Lower lobe of right lung (tissue), 2 donors: ENCODE measurements around the gene A2ML1. TPM values are rescaled to one million over a fixed set of nuclear protein-coding genes. Genes with fewer than 3 reads are reported as not detected.
"Not testable (repeated sequence)": the region's sequence is repeated elsewhere in the genome, so short reads cannot be mapped to it uniquely, and the experiment has no call there.

Experiments
- ATAC-seq, 2 donors: fragments of 200-7000 bp; cut with Tn5 transposase; one replicate each; pipeline ENCODE4 v1.9.1; 2020 to 2022; ENCODE audit warnings: mild to moderate bottlenecking in 2 of 2, moderate library complexity in 2 of 2
- DNase-seq: peaks from one replicate; pipeline ENCODE4 v3.0.0-alpha.2; 2020
- H3K27ac ChIP-seq: fragments of 200-600 bp; one replicate; pipeline ENCODE4 v1.8.0; 2022
- H3K27me3 ChIP-seq: fragments of 200-600 bp; one replicate; pipeline ENCODE4 v1.8.0; 2022; ENCODE audit warnings: low read depth
- H3K36me3 ChIP-seq: fragments of 200-600 bp; one replicate; pipeline ENCODE4 v1.8.0; 2022; ENCODE audit warnings: mild to moderate bottlenecking
- H3K4me1 ChIP-seq: fragments of 200-600 bp; one replicate; pipeline ENCODE4 v1.8.0; 2022
- H3K4me3 ChIP-seq: fragments of 200-600 bp; one replicate; pipeline ENCODE4 v1.8.0; 2022; ENCODE audit warnings: mild to moderate bottlenecking
- H3K9me3 ChIP-seq: fragments of 200-600 bp; one replicate; pipeline ENCODE4 v1.8.0; 2022
- CTCF ChIP-seq: fragments of 200-600 bp; IDR thresholded peaks from one replicate; pipeline ENCODE4 v1.8.0; 2022; ENCODE audit warnings: antibody characterized with exemption, mild to moderate bottlenecking
- intact Hi-C: fragments of 100-400 bp; cut with DNase I; formaldehyde crosslinking; loops from one replicate; pipeline ENCODE4 v1.11.0; 2022
- total RNA-seq: library from RNA; stranded (reverse); fragmentation: NEBNext Ultra II Directional; extraction: Animal tissue kit (Norgen Biotek cat#: 25700); gene quantifications from one replicate; pipeline ENCODE4 v1.2.1, GENCODE V29; 2021
- donor health status: DM: no; HTN: yes; CAD: no; lungs with severe emphysema.

Gene A2ML1
- total RNA-seq, 1 donor from 2014 or later = not detected

GRCh38 chr12:8817856-8818255, 4.6 kb upstream of the A2ML1 start:
- H3K9me3 ChIP-seq = no peaks in the 10 kb centered on the region
- H3K4me1 ChIP-seq = no peaks in the 10 kb centered on the region
- no peak for TF ChIP-seq CTCF
- no peak for DNase-seq
- ATAC-seq = peak in 1 of 2 donors; percentile 12
- no peak overlapping the region for H3K4me3 ChIP-seq
- H3K36me3 ChIP-seq = no peaks in the 10 kb centered on the region
- intact Hi-C loops = no loop called here
- H3K27ac ChIP-seq = no peak overlapping the region
- no peaks in the 10 kb centered on the region for H3K27me3 ChIP-seq

GRCh38 chr12:8818526-8818925, 3.9 kb upstream of the A2ML1 start:
- intact Hi-C loops = no loop called here
- Histone ChIP-seq H3K36me3 (no peaks in the 10 kb centered on the region), H3K27ac (no peak overlapping the region), H3K4me3 (no peak overlapping the region), H3K4me1 (no peaks in the 10 kb centered on the region), H3K27me3 (no peaks in the 10 kb centered on the region), H3K9me3 (no peaks in the 10 kb centered on the region)
- no peak for TF ChIP-seq CTCF
- ATAC-seq (no peak), DNase-seq (no peak)

- peak; percentile 38 to 72 for ATAC-seq
- Histone ChIP-seq H3K27me3 (no peaks in the 10 kb centered on the region), H3K4me3 (no peak overlapping the region), H3K27ac (no peak overlapping the region), H3K9me3 (no peaks in the 10 kb centered on the region), H3K4me1 (no peaks in the 10 kb centered on the region), H3K36me3 (no peaks in the 10 kb centered on the region)
- no peak for TF ChIP-seq CTCF
- intact Hi-C loops = no loop called here
- no peak for DNase-seq
Measured at GRCh38 chr12:8819666-8819980, 2.8 kb upstream of the A2ML1 start.

- DNase-seq, intact Hi-C loops, H3K27me3 ChIP-seq, H3K36me3 ChIP-seq, H3K9me3 ChIP-seq, H3K4me3 ChIP-seq, ATAC-seq, H3K4me1 ChIP-seq, H3K27ac ChIP-seq: not testable (repeated sequence)
Measured at GRCh38 chr12:8820676-8821407, 1.6 kb upstream of the A2ML1 start.

GRCh38 chr12:8821591-8821990, 830 bp upstream of the A2ML1 start:
- no peak for ATAC-seq
- Histone ChIP-seq H3K4me1 (no peaks in the 10 kb centered on the region), H3K36me3 (no peaks in the 10 kb centered on the region)

More at GRCh38 chr12:8821591-8821990, 830 bp upstream of the A2ML1 start:
- intact Hi-C loops = no loop called here
- no peaks in the 10 kb centered on the region for H3K27me3 ChIP-seq
- H3K27ac ChIP-seq = no peak overlapping the region
- no peak for DNase-seq
- TF ChIP-seq CTCF = no peak
- no peak overlapping the region for H3K4me3 ChIP-seq
- H3K9me3 ChIP-seq = no peaks in the 10 kb centered on the region
